Measurements from ENCODE around the gene MYD88. TPM values are rescaled to one million over a fixed set of nuclear protein-coding genes. Genes with fewer than 3 reads are reported as not detected.

MYD88 gene
- total RNA-seq, 1 experiment from 2014 or later: 19.2 TPM

- TF ChIP-seq ZNF425 (CRISPR knock-in tag; conservative IDR thresholded peaks at IDR 0.05): no peak
- no peak for TF ChIP-seq ZNF512 (CRISPR knock-in tag; IDR thresholded peaks at IDR 0.05; ENCODE audit: borderline replicate concordance)
These were observed 23.4 kb upstream of the MYD88 start (continued) for GRCh38 chr3:38114875-38115644.

GRCh38 chr3:38115645-38116427 lies 22.6 kb upstream of the MYD88 start:
- Mint-ChIP-seq H3K4me1 (no peaks in the 10 kb centered on the region), H3K4me3 (no peak overlapping the region), H3K36me3 (no peaks in the 10 kb centered on the region; the same call in 1 of the 2 replicates), H3K27me3 (ENCODE audit: low read depth) (peaks cover 6% of the 10 kb centered on the region), H3K9me3 (no peaks in the 10 kb centered on the region), H3K27ac (no peak overlapping the region; the same call in 1 of the 2 replicates)
- ChIA-PET CTCF (interaction anchor here (1.0 to 1.8 kb wide), 4 partner anchors 9 to 231 kb away, joined by 3 to 7 read pairs (median 4); partner anchors contain the start of genes ACAA1 and XYLB), POLR2A (no interaction called here)
- TF ChIP-seq IRF2 (CRISPR knock-in tag; IDR thresholded peaks at IDR 0.05; ENCODE audit: borderline replicate concordance, low read depth): no peak
- TF ChIP-seq ZNF138 (CRISPR knock-in tag; conservative IDR thresholded peaks at IDR 0.05): no peak
- no peak for TF ChIP-seq SMAD4 (CRISPR knock-in tag; IDR thresholded peaks at IDR 0.05)
- no peak for TF ChIP-seq OVOL2 (CRISPR knock-in tag; IDR thresholded peaks at IDR 0.05; ENCODE audit: borderline replicate concordance)
- no peak for TF ChIP-seq E2F1 (CRISPR knock-in tag; IDR thresholded peaks at IDR 0.05)
- TF ChIP-seq ZNF416 (CRISPR knock-in tag; IDR thresholded peaks at IDR 0.05): no peak
- no peak for TF ChIP-seq USF2 (CRISPR knock-in tag; IDR thresholded peaks at IDR 0.05)
- no peak for TF ChIP-seq CREM (CRISPR knock-in tag; IDR thresholded peaks at IDR 0.05)
- no peak for TF ChIP-seq NR2C2 (CRISPR knock-in tag; IDR thresholded peaks at IDR 0.05)
- no peak for TF ChIP-seq GRHL2 (CRISPR knock-in tag; IDR thresholded peaks at IDR 0.05; ENCODE audit: insufficient replicate concordance, severe bottlenecking)
- TF ChIP-seq FOXP4 (CRISPR knock-in tag; IDR thresholded peaks at IDR 0.05): no peak
- no peak for TF ChIP-seq ZNF317 (CRISPR knock-in tag; IDR thresholded peaks at IDR 0.05; ENCODE audit: borderline replicate concordance, low read depth)
- no peak for TF ChIP-seq USF1 (CRISPR knock-in tag; IDR thresholded peaks at IDR 0.05)
- TF ChIP-seq TEAD4 (CRISPR knock-in tag; IDR thresholded peaks at IDR 0.05): no peak
- no peak for TF ChIP-seq PRRX2 (CRISPR knock-in tag; IDR thresholded peaks at IDR 0.05)
- ATAC-seq (no peak), DNase-seq (ENCODE audit: low spot score) (peak; percentile 6)
